NOMO-1 treated with dmso at 0.1 percent for 144 hours (cell line): ENCODE measurements around the gene ADK.
A peak's percentile ranks its signal among the peaks of the same experiment; 100 is the strongest.
"Not testable (repeated sequence)": the region's sequence is repeated elsewhere in the genome, so short reads cannot be mapped to it uniquely, and the experiment has no call there.

Source experiments
- DNase-seq: peaks from one replicate; lab custom pipeline; 2025; ENCODE audit not compliant: unreplicated experiment; lab: John Stamatoyannopoulos, UW

ADK gene

GRCh38 chr10:74297389-74298080 lies 146.5 kb downstream of the ADK start:
- no peak for DNase-seq

GRCh38 chr10:74300074-74300621 lies 149.1 kb downstream of the ADK start:
- DNase-seq = not testable (repeated sequence)

GRCh38 chr10:74300666-74301065 lies 149.6 kb downstream of the ADK start:
- peak; percentile 24 for DNase-seq

DNA sequence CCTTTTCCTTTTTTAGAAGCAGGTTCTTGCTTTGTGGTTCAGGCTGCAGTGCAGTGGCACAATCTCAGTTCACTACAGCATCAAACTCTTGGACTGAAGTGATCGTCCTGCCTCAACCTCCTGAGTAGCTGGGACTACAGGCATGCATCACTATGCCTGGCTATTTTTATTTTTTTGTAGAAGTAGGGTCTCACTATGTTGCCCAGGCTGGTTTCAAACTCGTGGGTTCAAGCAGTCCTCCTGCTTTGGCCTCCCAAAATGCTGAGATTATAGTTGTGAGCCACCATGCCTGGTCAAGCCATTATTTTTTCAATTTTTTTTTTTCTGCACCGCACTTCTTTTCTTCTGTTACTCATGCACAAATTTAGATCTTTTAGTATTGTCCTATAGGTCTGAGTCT lies 154.7 kb downstream of the ADK start:
- no peak for DNase-seq

DNA sequence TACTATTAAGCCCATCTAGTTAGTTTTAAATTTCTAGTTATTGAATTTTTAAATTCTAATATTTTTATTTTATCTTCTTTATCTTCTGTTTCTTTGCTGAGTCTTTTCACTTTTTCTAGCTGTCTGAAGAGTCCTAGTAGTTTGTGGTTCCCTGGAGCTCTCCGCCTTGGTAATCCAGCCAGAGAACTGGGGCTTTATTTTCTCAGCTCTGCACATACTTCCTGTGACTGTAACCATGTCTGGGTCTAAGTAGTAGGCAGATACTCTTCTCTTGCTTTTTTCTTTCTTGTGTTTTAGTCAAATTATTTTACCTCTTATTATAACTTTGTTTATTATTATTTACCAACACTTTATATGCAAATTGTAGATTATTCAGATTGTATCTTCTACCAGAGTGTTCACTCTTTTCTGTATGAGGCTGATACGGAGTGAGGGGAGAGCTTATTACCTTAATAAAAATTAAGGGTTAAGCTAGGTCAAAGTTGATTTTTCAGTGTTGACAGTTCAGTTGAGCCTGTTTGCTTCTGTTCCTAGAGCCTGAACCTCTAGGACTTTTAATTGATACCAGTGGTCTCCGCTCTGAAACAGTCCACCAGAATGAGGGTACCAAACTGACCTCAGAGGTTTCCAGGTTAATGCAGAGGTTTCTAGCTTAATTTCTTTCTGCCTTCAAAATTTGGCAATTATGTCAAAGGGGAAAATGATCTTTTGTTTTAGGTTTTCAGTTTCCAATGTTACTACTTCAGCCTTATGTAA lies 155.4 kb downstream of the ADK start:
- DNase-seq = no peak

GRCh38 chr10:74307061-74307651 lies 156.1 kb downstream of the ADK start:
- no peak for DNase-seq

DNA sequence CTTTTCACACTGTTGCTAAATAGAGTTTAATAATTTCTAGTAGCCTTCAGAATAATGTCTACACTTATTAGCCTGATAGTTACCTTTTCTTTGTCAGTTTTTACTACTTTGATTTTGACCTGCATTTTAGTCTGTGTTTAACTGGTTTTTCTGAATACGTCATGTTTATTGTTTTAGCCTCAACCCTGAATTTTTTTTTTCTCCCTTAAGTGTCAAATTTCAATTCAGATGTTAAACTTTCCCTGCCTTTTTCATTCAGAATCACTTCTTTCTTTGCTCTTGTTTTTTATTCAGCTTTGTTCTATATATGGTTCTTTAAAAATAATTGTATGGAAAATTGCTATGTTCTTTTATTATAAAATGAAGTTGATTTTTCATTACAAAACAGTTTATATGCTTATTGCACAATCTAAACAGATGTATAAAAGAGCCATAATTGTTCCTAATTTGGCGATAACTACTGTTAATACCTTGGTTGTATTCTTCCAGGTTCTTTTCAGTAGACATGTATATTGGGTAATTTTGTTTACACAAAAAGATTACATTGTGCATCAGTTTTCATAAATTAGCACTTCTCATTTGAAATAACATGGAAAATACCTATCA lies 159.7 kb downstream of the ADK start:
- no peak for DNase-seq

- no peak for DNase-seq
These were observed 163.1 kb downstream of the ADK start for GRCh38 chr10:74314166-74314565.

- DNase-seq = no peak
These were observed 169.0 kb downstream of the ADK start for GRCh38 chr10:74320026-74320425.

DNA sequence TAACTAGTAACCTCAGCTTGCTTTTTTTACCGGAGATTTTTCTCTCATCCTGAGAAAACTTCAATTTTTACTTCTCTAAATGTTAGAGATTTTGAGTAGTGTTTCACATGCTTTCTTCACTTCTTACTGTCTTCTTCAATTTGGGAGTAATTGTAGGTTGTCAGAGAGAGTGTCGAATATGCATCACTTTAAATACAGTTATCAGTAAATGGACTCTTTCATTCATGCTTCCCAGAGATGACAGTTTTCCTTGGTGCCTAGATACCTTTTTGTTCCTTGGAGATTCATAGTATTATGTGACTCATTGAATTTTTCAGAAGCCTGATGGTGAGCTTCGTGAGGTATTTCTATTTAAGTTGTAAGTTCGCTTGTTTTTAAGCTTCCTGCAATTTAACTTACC lies 169.7 kb downstream of the ADK start:
- no peak for DNase-seq

- DNase-seq = no peak
These were observed 171.1 kb downstream of the ADK start for GRCh38 chr10:74322141-74322540.

DNA sequence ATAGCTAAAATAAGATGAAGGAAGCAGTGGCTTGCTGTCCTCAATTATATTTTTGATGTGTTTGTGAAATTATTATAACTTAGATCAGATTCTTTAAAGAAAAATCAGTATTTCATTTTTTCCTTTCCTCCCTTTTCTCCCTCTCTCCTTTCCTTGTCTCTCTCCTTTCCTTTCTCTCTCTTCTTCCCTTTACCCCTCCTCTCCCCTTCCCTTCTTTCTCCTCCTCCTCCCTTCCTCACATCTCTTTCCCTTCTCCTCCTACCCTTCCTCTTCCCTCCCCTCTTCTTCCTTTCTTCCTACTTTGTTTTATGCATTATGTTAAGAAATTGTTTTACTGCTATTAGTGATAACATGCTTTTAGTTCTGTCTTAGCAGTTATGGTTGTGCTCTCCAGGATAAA lies 171.5 kb downstream of the ADK start:
- no peak for DNase-seq

GRCh38 chr10:74328388-74328787 lies 177.4 kb downstream of the ADK start:
- DNase-seq = peak; percentile 26

DNA sequence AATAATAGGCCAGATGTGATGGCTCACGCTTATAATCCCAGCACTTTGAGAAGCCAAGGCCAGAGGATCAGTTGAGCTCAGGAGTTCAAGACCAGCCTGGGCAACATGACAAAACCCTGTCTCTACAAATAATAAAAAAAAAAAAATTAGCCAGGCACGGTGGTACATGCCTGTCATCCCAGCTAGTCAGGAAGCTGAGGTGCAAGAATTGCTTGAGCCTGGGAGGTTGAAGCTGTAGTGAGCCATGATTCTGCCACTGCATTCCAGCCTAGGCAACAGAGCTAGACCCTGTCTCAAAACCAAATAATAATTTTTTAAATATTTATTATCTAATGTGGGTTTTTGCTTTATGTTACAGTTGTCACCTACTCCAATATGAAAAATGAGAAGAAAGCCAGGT lies 178.9 kb downstream of the ADK start:
- no peak for DNase-seq

DNA sequence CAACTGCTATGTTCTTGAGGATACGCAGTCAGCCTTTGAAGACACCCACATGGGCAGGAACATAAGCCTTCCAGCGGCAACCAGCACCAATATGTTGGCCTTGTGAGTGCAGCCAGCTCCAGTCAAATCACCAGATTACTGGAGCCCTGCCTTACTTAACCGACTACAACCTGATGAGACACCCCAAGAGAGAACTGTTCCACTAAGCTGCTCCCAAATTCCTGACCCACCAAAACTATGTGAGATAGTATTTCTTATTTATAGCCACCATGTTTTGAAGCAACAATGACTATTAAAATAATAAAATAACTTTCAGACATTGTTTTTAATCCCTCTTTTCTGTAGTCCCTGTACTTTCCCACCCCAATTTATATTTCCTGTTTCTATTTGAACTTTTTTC lies 179.6 kb downstream of the ADK start:
- DNase-seq = no peak

DNA sequence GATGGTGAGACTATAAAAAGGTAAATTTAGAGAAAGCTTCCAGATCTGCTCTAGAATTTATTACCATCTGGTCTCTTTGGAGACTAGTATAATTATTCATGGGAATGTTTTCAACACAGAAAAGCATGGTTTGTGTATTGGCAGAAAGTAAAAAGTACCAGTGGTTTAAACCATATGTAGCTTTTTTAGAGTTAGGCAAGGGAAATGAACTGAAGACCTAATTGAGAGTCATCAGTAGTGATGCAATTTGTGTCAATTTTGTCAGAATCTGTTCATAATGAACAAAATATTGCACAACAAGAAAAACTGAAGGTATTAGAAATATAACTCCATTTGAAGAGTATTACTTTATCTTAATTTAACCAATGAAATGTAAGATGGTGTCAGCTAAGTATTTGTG lies 181.4 kb downstream of the ADK start:
- no peak for DNase-seq

- DNase-seq = no peak
These were observed 182.2 kb downstream of the ADK start for GRCh38 chr10:74333174-74333573.

DNA sequence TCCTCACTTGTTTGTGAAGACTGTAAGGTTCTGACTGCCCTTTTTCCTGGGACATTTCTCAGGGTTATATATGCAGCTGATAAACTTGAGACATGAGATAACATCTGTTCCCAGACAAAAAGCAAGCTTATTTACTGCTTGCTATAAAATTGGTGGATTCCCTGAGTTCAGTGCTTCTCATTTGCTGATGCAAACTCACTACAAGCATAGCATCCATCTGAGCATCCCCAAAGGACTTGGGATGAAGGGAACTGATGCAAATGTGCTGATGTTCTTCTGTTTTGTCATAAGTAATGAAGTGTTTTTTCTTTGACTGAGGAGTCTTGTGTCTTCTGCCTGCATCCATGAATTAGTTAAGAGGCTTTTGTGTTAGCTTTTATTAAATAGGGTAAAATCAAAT lies 183.2 kb downstream of the ADK start:
- DNase-seq = no peak

DNA sequence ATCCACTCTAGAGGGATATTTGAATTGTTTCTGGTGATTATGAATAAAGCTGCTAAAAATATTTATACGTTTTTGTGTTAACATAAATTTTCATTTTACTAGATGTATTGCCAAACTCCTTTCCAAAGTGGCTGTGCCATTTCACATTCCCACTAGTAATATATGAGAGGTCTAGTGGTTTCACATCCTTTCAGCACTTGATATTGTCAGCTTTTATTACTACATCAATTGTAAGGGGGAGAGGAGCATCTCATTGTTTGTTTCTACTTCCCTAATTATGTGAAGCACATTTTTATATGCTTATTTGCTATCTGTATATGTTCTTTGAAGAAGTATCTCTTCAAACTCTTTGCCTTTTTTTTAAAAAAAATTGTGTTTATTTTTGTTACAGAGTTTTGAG lies 184.5 kb downstream of the ADK start:
- DNase-seq = peak; percentile 11

DNA sequence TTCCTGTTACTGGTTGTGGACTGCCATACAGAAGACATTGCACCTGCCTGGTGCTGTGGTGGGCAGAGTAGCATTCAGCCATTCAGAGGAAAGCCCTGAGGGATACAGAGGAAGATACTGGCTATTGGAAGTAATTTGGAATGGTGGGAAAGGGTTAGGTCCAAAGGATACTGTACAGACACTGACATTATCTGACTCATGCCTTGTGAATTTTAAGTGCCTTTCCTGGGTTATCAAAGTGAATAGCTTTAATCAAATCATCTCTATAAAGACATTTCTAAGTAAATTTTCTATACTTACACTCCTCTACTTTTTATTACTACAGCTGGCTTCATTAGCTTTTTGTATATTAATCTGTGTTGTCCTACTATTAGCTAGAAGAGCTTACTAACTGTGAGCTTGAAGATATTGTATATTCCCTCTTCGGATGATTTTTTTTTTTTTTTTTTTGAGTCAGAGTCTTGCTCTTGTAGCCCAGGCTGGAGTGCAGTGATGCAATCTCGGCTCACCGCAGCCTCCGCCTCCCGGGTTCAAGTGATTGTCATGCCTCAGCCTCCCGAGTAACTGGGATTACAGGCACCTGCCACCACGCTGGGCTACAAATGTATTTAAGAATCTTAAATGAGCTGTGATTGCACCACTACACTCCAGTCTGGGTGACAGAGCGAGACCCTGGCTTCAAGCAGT lies 186.5 kb downstream of the ADK start:
- no peak for DNase-seq

DNA sequence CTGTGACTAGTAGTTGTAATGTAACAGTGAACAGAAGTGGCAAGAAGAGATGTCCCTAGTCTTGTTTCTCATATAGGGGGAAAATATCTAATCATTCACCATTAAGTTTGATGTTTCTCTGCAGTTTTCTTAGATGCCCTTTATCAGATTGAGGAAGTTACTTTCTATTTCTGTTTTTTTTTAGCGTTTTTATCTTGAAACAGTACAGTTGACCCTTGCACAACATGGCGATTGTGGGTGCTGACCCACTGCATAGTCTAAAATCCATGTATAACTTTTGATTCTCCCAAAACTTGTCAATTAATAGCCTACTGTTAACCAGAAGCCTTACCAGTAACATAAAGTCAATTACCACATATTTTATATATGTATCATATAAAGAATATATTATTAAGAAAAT lies 192.0 kb downstream of the ADK start:
- DNase-seq = peak; percentile 6
